Measurements from ENCODE around the gene UBE2E1. TPM values are rescaled to one million over a fixed set of nuclear protein-coding genes. Genes with fewer than 3 reads are reported as not detected.

Gene UBE2E1
- total and polyA plus RNA-seq, 2 donors, result 89.1 to 95.2 TPM

DNA sequence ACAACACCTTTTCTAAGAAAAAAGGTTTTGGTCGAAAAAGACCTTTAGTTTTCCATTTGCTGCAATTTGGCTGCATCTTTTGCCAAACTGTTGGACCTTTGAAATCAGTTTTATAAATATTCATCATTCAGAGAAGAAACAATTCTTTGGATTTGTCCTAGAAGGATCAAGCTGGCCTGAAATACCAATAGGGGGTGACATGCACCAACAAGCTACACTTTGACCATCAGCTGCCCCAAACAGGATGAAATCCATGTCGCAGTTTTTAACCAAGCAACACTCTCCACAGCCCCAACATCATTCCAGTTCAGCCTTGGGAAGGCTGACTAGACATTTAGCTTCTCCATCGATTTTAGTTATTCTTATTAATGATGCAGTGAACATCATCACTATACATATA is 121.0 kb downstream of the UBE2E1 start:
- peaks cover 3% of the 10 kb centered on the region in 2 donors for H3K36me3 ChIP-seq (ENCODE audit: control insufficient read depth in 2 of 2, insufficient read depth in 2 of 2, low read length in 1 of 2)
- no peaks in the 10 kb centered on the region for H3K27me3 ChIP-seq (ENCODE audit: control insufficient read depth in 2 of 2, insufficient read depth in 1 of 2, low read length in 1 of 2)
- DNase-seq (ENCODE audit: low read depth in 6 of 9, low spot score in 9 of 9), result no peak
- no peaks in the 10 kb centered on the region for H3K9me3 ChIP-seq (ENCODE audit: control insufficient read depth in 2 of 2, insufficient read depth in 1 of 2, low read length in 1 of 2)
- 97% methylated on average over 3 of the region's 3 CpGs for WGBS
- peaks cover 0 to 4% of the 10 kb centered on the region in 2 donors for H3K4me1 ChIP-seq (ENCODE audit: control insufficient read depth in 2 of 2, insufficient read depth in 2 of 2, low read length in 2 of 2)
- no peak overlapping the region for H3K27ac ChIP-seq (ENCODE audit: low read depth in 1 of 2, low read length in 1 of 2)
- no peak overlapping the region for H3K4me3 ChIP-seq (ENCODE audit: low read length in 2 of 2)

DNA sequence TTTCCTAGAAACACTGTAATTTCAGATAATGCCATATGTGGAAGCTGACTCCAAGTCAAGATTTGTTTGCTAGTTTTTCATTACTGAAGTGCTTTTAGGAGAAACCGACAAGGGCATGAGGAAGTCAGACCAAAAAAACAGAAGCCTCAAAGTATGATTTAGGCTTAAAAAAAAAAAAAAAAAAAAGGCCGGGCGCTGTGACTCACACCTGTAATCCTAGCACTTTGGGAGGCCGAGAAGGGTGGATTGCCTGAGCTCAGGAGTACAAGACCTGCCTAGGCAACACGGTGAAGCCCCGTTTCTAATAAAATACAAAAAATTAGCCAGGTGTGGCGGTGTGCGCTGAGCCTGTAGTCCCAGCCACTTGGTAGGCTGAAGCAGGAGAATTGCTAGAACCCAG is 122.8 kb downstream of the UBE2E1 start:
- H3K4me3 ChIP-seq (ENCODE audit: low read length in 2 of 2), result no peak overlapping the region
- H3K27ac ChIP-seq (ENCODE audit: low read depth in 1 of 2, low read length in 1 of 2), result no peak overlapping the region
- WGBS, result 36% methylated on average over 8 of the region's 8 CpGs
- no peaks in the 10 kb centered on the region for H3K36me3 ChIP-seq (ENCODE audit: control insufficient read depth in 2 of 2, insufficient read depth in 2 of 2, low read length in 1 of 2)
- DNase-seq (ENCODE audit: low read depth in 6 of 9, low spot score in 9 of 9), result no peak
- H3K9me3 ChIP-seq (ENCODE audit: control insufficient read depth in 2 of 2, insufficient read depth in 1 of 2, low read length in 1 of 2), result no peaks in the 10 kb centered on the region
- H3K27me3 ChIP-seq (ENCODE audit: control insufficient read depth in 2 of 2, insufficient read depth in 1 of 2, low read length in 1 of 2), result no peaks in the 10 kb centered on the region
- peaks cover 0 to 4% of the 10 kb centered on the region in 2 donors for H3K4me1 ChIP-seq (ENCODE audit: control insufficient read depth in 2 of 2, insufficient read depth in 2 of 2, low read length in 2 of 2)

- WGBS, result 73% methylated on average over 3 of the region's 3 CpGs
- no peaks in the 10 kb centered on the region for H3K36me3 ChIP-seq (ENCODE audit: control insufficient read depth in 2 of 2, insufficient read depth in 2 of 2, low read length in 1 of 2)
- H3K4me3 ChIP-seq (ENCODE audit: low read length in 2 of 2), result no peak overlapping the region
- peaks cover 0 to 4% of the 10 kb centered on the region in 2 donors for H3K4me1 ChIP-seq (ENCODE audit: control insufficient read depth in 2 of 2, insufficient read depth in 2 of 2, low read length in 2 of 2)
- H3K27ac ChIP-seq (ENCODE audit: low read depth in 1 of 2, low read length in 1 of 2), result no peak overlapping the region
- H3K9me3 ChIP-seq (ENCODE audit: control insufficient read depth in 2 of 2, insufficient read depth in 1 of 2, low read length in 1 of 2), result no peaks in the 10 kb centered on the region
- no peak for DNase-seq (ENCODE audit: low read depth in 6 of 9, low spot score in 9 of 9)
- H3K27me3 ChIP-seq (ENCODE audit: control insufficient read depth in 2 of 2, insufficient read depth in 1 of 2, low read length in 1 of 2), result no peaks in the 10 kb centered on the region
These were observed 125.8 kb downstream of the UBE2E1 start for GRCh38 chr3:23931597-23931996.

DNA sequence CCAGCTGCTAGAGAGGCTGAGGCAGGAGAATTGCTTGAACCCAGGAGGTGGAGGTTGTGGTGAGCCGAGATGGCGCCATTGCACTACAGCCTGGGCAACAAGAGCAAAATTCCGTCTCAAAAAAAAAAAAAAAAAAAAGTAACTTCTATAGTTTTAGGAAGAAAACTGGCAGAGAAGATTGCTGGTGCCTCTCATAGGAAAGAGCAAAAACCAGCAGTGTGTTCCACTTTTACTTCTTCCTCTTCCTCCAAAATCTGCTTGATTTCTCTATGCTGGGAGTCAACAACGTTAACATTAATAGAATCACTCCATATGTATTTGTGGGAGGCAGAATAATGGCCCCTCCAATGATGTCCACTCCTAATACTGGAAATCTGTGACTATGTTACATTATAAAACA is 126.8 kb downstream of the UBE2E1 start:
- Histone ChIP-seq H3K27me3 (ENCODE audit: control insufficient read depth in 2 of 2, insufficient read depth in 1 of 2, low read length in 1 of 2) (no peaks in the 10 kb centered on the region), H3K9me3 (ENCODE audit: control insufficient read depth in 2 of 2, insufficient read depth in 1 of 2, low read length in 1 of 2) (no peaks in the 10 kb centered on the region), H3K36me3 (ENCODE audit: control insufficient read depth in 2 of 2, insufficient read depth in 2 of 2, low read length in 1 of 2) (no peaks in the 10 kb centered on the region), H3K27ac (ENCODE audit: low read depth in 1 of 2, low read length in 1 of 2) (no peak overlapping the region), H3K4me3 (ENCODE audit: low read length in 2 of 2) (no peak overlapping the region), H3K4me1 (ENCODE audit: control insufficient read depth in 2 of 2, insufficient read depth in 2 of 2, low read length in 2 of 2) (peaks cover 0 to 4% of the 10 kb centered on the region in 2 donors)
- WGBS, result 67% methylated on average over 4 of the region's 4 CpGs
- DNase-seq (ENCODE audit: low read depth in 6 of 9, low spot score in 9 of 9), result no peak

- Histone ChIP-seq H3K27me3 (ENCODE audit: control insufficient read depth in 2 of 2, insufficient read depth in 1 of 2, low read length in 1 of 2) (no peaks in the 10 kb centered on the region), H3K36me3 (ENCODE audit: control insufficient read depth in 2 of 2, insufficient read depth in 2 of 2, low read length in 1 of 2) (no peaks in the 10 kb centered on the region), H3K9me3 (ENCODE audit: control insufficient read depth in 2 of 2, insufficient read depth in 1 of 2, low read length in 1 of 2) (no peaks in the 10 kb centered on the region), H3K4me1 (ENCODE audit: control insufficient read depth in 2 of 2, insufficient read depth in 2 of 2, low read length in 2 of 2) (no peaks in the 10 kb centered on the region), H3K27ac (ENCODE audit: low read depth in 1 of 2, low read length in 1 of 2) (no peak overlapping the region), H3K4me3 (ENCODE audit: low read length in 2 of 2) (no peak overlapping the region)
- 74% methylated on average over 4 of the region's 4 CpGs for WGBS
- DNase-seq (ENCODE audit: low read depth in 6 of 9, low spot score in 9 of 9), result no peak
These were observed 128.5 kb downstream of the UBE2E1 start for GRCh38 chr3:23934253-23934652.

DNA sequence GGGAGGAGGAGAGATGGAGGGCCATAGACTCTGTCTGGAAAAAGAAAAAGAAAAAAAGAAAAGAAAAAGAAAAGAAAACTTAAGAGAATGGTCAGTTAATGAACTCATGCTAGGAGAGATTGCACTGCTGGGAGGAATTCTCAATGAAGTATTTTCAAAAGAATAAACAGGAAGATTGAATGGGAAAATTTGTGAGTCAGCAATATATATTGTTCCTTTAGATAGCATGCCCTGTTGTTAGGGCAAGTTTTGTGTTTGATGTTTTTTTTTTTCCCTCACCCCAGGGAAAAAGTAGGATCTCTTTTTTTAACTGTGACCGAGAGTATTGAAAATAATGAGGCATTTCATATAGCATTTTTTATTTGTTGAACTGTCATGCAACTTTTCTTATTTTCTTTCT is 131.5 kb downstream of the UBE2E1 start:
- DNase-seq (ENCODE audit: low read depth in 6 of 9, low spot score in 9 of 9), result no peak
- Histone ChIP-seq H3K9me3 (ENCODE audit: control insufficient read depth in 2 of 2, insufficient read depth in 1 of 2, low read length in 1 of 2) (no peaks in the 10 kb centered on the region), H3K4me1 (ENCODE audit: control insufficient read depth in 2 of 2, insufficient read depth in 2 of 2, low read length in 2 of 2) (no peaks in the 10 kb centered on the region), H3K27ac (ENCODE audit: low read depth in 1 of 2, low read length in 1 of 2) (no peak overlapping the region), H3K36me3 (ENCODE audit: control insufficient read depth in 2 of 2, insufficient read depth in 2 of 2, low read length in 1 of 2) (no peaks in the 10 kb centered on the region), H3K27me3 (ENCODE audit: control insufficient read depth in 2 of 2, insufficient read depth in 1 of 2, low read length in 1 of 2) (no peaks in the 10 kb centered on the region), H3K4me3 (ENCODE audit: low read length in 2 of 2) (no peak overlapping the region)
- WGBS, result 96% methylated on average over 1 of the region's 1 CpG

- no peak overlapping the region for H3K27ac ChIP-seq (ENCODE audit: low read depth in 1 of 2, low read length in 1 of 2)
- no peaks in the 10 kb centered on the region for H3K9me3 ChIP-seq (ENCODE audit: control insufficient read depth in 2 of 2, insufficient read depth in 1 of 2, low read length in 1 of 2)
- DNase-seq (ENCODE audit: low read depth in 6 of 9, low spot score in 9 of 9), result no peak
- H3K4me1 ChIP-seq (ENCODE audit: control insufficient read depth in 2 of 2, insufficient read depth in 2 of 2, low read length in 2 of 2), result no peaks in the 10 kb centered on the region
- no peak overlapping the region for H3K4me3 ChIP-seq (ENCODE audit: low read length in 2 of 2)
- peaks cover 3 to 7% of the 10 kb centered on the region in 2 donors for H3K27me3 ChIP-seq (ENCODE audit: control insufficient read depth in 2 of 2, insufficient read depth in 1 of 2, low read length in 1 of 2)
- H3K36me3 ChIP-seq (ENCODE audit: control insufficient read depth in 2 of 2, insufficient read depth in 2 of 2, low read length in 1 of 2), result no peaks in the 10 kb centered on the region
These were observed 132.9 kb downstream of the UBE2E1 start for GRCh38 chr3:23938688-23939087.

- Histone ChIP-seq H3K36me3 (ENCODE audit: control insufficient read depth in 2 of 2, insufficient read depth in 2 of 2, low read length in 1 of 2) (no peaks in the 10 kb centered on the region), H3K27ac (ENCODE audit: low read depth in 1 of 2, low read length in 1 of 2) (no peak overlapping the region), H3K4me3 (ENCODE audit: low read length in 2 of 2) (no peak overlapping the region), H3K27me3 (ENCODE audit: control insufficient read depth in 2 of 2, insufficient read depth in 1 of 2, low read length in 1 of 2) (peaks cover 12 to 17% of the 10 kb centered on the region in 2 donors), H3K4me1 (ENCODE audit: control insufficient read depth in 2 of 2, insufficient read depth in 2 of 2, low read length in 2 of 2) (peaks cover 0 to 6% of the 10 kb centered on the region in 2 donors), H3K9me3 (ENCODE audit: control insufficient read depth in 2 of 2, insufficient read depth in 1 of 2, low read length in 1 of 2) (no peaks in the 10 kb centered on the region)
- WGBS, result 93% methylated on average over 5 of the region's 5 CpGs
- no peak for DNase-seq (ENCODE audit: low read depth in 6 of 9, low spot score in 9 of 9)
These were observed 135.0 kb downstream of the UBE2E1 start for GRCh38 chr3:23940775-23941174.

Measured in thymus (tissue), 11 donors.